T-helper 17 cell (primary cell): ENCODE measurements around the gene KIAA1958. TPM values are rescaled to one million over a fixed set of nuclear protein-coding genes. Genes with fewer than 3 reads are reported as not detected.
"Not testable (repeated sequence)": the region's sequence is repeated elsewhere in the genome, so short reads cannot be mapped to it uniquely, and the experiment has no call there.

Source experiments
- ATAC-seq: fragments of 150-1000 bp; cut with Tn5 transposase; 2 replicates; pipeline ENCODE4 v1.10.0; 2021; ENCODE audit warnings: mild to moderate bottlenecking, moderate library complexity
- DNase-seq, 3 donors: peaks; one replicate each; pipeline versions ENCODE4 v3.0.0 to v3.0.0-alpha.2; 2020 to 2021
- H3K9me3 ChIP-seq: one replicate; pipeline ENCODE4 v1.7.0; 2013; ENCODE audit warnings: low read length, mild to moderate bottlenecking; ENCODE audit not compliant: control insufficient read depth, poor library complexity, severe bottlenecking
- H3K27ac Mint-ChIP-seq: one replicate; pipeline ENCODE4 v1.8.0; 2022; ENCODE audit warnings: mild to moderate bottlenecking, moderate library complexity, mixed read lengths
- H3K27me3 Mint-ChIP-seq: one replicate; pipeline ENCODE4 v1.8.0; 2022; ENCODE audit warnings: mixed read lengths
- H3K36me3 Mint-ChIP-seq: one replicate; pipeline ENCODE4 v1.8.0; 2022; ENCODE audit warnings: low read depth, mixed read lengths
- H3K4me1 Mint-ChIP-seq: one replicate; pipeline ENCODE4 v1.8.0; 2022; ENCODE audit warnings: mild to moderate bottlenecking, mixed read lengths
- H3K4me3 Mint-ChIP-seq: one replicate; pipeline ENCODE4 v1.8.0; 2022; ENCODE audit warnings: mild to moderate bottlenecking, moderate library complexity, mixed read lengths
- total RNA-seq, 4 donors: library from RNA in 2 of 4; stranded (reverse) in 2 of 4; gene quantifications; one replicate each; pipeline ENCODE4 v1.2.3 and lab custom pipeline; 2022 to 2026

KIAA1958 gene
- total RNA-seq, 2 donors from 2014 or later, result 2.1 to 2.8 TPM

GRCh38 chr9:112496074-112496722 lies 9.6 kb downstream of the KIAA1958 start:
- peaks cover under 1% of the 10 kb centered on the region for H3K4me1 Mint-ChIP-seq
- H3K9me3 ChIP-seq, result no peaks in the 10 kb centered on the region
- H3K36me3 Mint-ChIP-seq, result peaks cover 5% of the 10 kb centered on the region
- no peak for DNase-seq
- no peaks in the 10 kb centered on the region for H3K27me3 Mint-ChIP-seq
- no peak for ATAC-seq
- H3K27ac Mint-ChIP-seq, result no peak overlapping the region
- H3K4me3 Mint-ChIP-seq, result no peak overlapping the region

- Mint-ChIP-seq H3K4me3 (no peak overlapping the region), H3K27ac (peak overlapping the region; percentile 70), H3K27me3 (no peaks in the 10 kb centered on the region), H3K4me1 (peaks cover 3% of the 10 kb centered on the region), H3K36me3 (no peaks in the 10 kb centered on the region)
- no peaks in the 10 kb centered on the region for H3K9me3 ChIP-seq
- DNase-seq, result no peak
- ATAC-seq, result no peak
Observed at GRCh38 chr9:112500842-112501241, 14.2 kb downstream of the KIAA1958 start.

- Mint-ChIP-seq H3K27ac (no peak overlapping the region), H3K36me3 (no peaks in the 10 kb centered on the region), H3K4me3 (no peak overlapping the region), H3K4me1 (peaks cover 3% of the 10 kb centered on the region), H3K27me3 (no peaks in the 10 kb centered on the region)
- ATAC-seq (no peak), DNase-seq (no peak)
- H3K9me3 ChIP-seq, result no peaks in the 10 kb centered on the region
Observed at GRCh38 chr9:112501287-112501686, 14.7 kb downstream of the KIAA1958 start.

- ATAC-seq, result no peak
Observed at GRCh38 chr9:112502175-112502946, 15.7 kb downstream of the KIAA1958 start.

GRCh38 chr9:112503170-112503569 lies 16.5 kb downstream of the KIAA1958 start:
- H3K27me3 Mint-ChIP-seq, result no peaks in the 10 kb centered on the region
- H3K27ac Mint-ChIP-seq, result no peak overlapping the region
- peaks cover 3% of the 10 kb centered on the region for H3K4me1 Mint-ChIP-seq
- H3K4me3 Mint-ChIP-seq, result no peak overlapping the region
- ATAC-seq (no peak), DNase-seq (no peak)
- no peaks in the 10 kb centered on the region for H3K36me3 Mint-ChIP-seq
- no peaks in the 10 kb centered on the region for H3K9me3 ChIP-seq

More at GRCh38 chr9:112502175-112502946, 15.7 kb downstream of the KIAA1958 start:
- no peaks in the 10 kb centered on the region for H3K27me3 Mint-ChIP-seq
- H3K4me1 Mint-ChIP-seq, result peaks cover 3% of the 10 kb centered on the region
- H3K36me3 Mint-ChIP-seq, result no peaks in the 10 kb centered on the region
- H3K9me3 ChIP-seq, result no peaks in the 10 kb centered on the region
- no peak overlapping the region for H3K4me3 Mint-ChIP-seq
- no peak for DNase-seq
- no peak overlapping the region for H3K27ac Mint-ChIP-seq

- DNase-seq (no peak), ATAC-seq (no peak)
- Mint-ChIP-seq H3K27ac (no peak overlapping the region), H3K4me1 (peaks cover 3% of the 10 kb centered on the region), H3K27me3 (no peaks in the 10 kb centered on the region), H3K36me3 (no peaks in the 10 kb centered on the region), H3K4me3 (no peak overlapping the region)
- no peaks in the 10 kb centered on the region for H3K9me3 ChIP-seq
Observed at GRCh38 chr9:112505086-112505485, 18.5 kb downstream of the KIAA1958 start.

GRCh38 chr9:112505607-112506006 lies 19.0 kb downstream of the KIAA1958 start:
- DNase-seq (no peak), ATAC-seq (no peak)
- no peaks in the 10 kb centered on the region for H3K9me3 ChIP-seq
- Mint-ChIP-seq H3K27ac (no peak overlapping the region), H3K4me1 (peaks cover 3% of the 10 kb centered on the region), H3K36me3 (no peaks in the 10 kb centered on the region), H3K27me3 (no peaks in the 10 kb centered on the region), H3K4me3 (no peak overlapping the region)

GRCh38 chr9:112506571-112506970 lies 19.9 kb downstream of the KIAA1958 start:
- Mint-ChIP-seq H3K27ac (no peak overlapping the region), H3K4me1 (no peaks in the 10 kb centered on the region), H3K36me3 (no peaks in the 10 kb centered on the region), H3K27me3 (no peaks in the 10 kb centered on the region), H3K4me3 (no peak overlapping the region)
- DNase-seq (no peak), ATAC-seq (no peak)
- H3K9me3 ChIP-seq, result no peaks in the 10 kb centered on the region

GRCh38 chr9:112507001-112507680 lies 20.5 kb downstream of the KIAA1958 start:
- ATAC-seq, result no peak
- H3K4me3 Mint-ChIP-seq, result no peak overlapping the region
- no peaks in the 10 kb centered on the region for H3K36me3 Mint-ChIP-seq
- H3K27me3 Mint-ChIP-seq, result no peaks in the 10 kb centered on the region
- DNase-seq, result no peak
- no peak overlapping the region for H3K27ac Mint-ChIP-seq
- H3K9me3 ChIP-seq, result no peaks in the 10 kb centered on the region
- no peaks in the 10 kb centered on the region for H3K4me1 Mint-ChIP-seq

GRCh38 chr9:112508377-112508776 lies 21.8 kb downstream of the KIAA1958 start:
- no peak for DNase-seq
- Mint-ChIP-seq H3K27ac (no peak overlapping the region), H3K4me1 (no peaks in the 10 kb centered on the region), H3K27me3 (no peaks in the 10 kb centered on the region), H3K4me3 (no peak overlapping the region), H3K36me3 (no peaks in the 10 kb centered on the region)
- no peak for ATAC-seq
- no peaks in the 10 kb centered on the region for H3K9me3 ChIP-seq

- not testable (repeated sequence) for ATAC-seq, H3K4me3 Mint-ChIP-seq, H3K4me1 Mint-ChIP-seq, H3K36me3 Mint-ChIP-seq, DNase-seq, H3K27me3 Mint-ChIP-seq, H3K9me3 ChIP-seq, H3K27ac Mint-ChIP-seq
Observed at GRCh38 chr9:112512377-112512776, 25.8 kb downstream of the KIAA1958 start.

GRCh38 chr9:112516769-112517168 lies 30.1 kb downstream of the KIAA1958 start:
- H3K9me3 ChIP-seq, result no peaks in the 10 kb centered on the region

GRCh38 chr9:112520069-112520468 lies 33.4 kb downstream of the KIAA1958 start:
- ATAC-seq (no peak), DNase-seq (no peak)
- no peak overlapping the region for H3K27ac Mint-ChIP-seq
- H3K4me3 Mint-ChIP-seq, result no peak overlapping the region
- no peaks in the 10 kb centered on the region for H3K27me3 Mint-ChIP-seq
- H3K9me3 ChIP-seq, result no peaks in the 10 kb centered on the region
- H3K36me3 Mint-ChIP-seq, result no peaks in the 10 kb centered on the region
- peaks cover 4% of the 10 kb centered on the region for H3K4me1 Mint-ChIP-seq

More at GRCh38 chr9:112516769-112517168, 30.1 kb downstream of the KIAA1958 start:
- no peak for DNase-seq
- H3K27ac Mint-ChIP-seq, result peak overlapping the region; percentile 6
- peaks cover 4% of the 10 kb centered on the region for H3K4me1 Mint-ChIP-seq
- no peak overlapping the region for H3K4me3 Mint-ChIP-seq
- H3K27me3 Mint-ChIP-seq, result no peaks in the 10 kb centered on the region
- no peak for ATAC-seq
- H3K36me3 Mint-ChIP-seq, result no peaks in the 10 kb centered on the region
